Measurements from ENCODE around the gene NPR1.
"Not testable (repeated sequence)": the region's sequence is repeated elsewhere in the genome, so short reads cannot be mapped to it uniquely, and the experiment has no call there.

- TF ChIP-seq SUZ12 (IDR thresholded peaks at IDR 0.05); ARNT (IDR thresholded peaks at IDR 0.05); HDGF (IDR thresholded peaks at IDR 0.05; ENCODE audit: borderline replicate concordance); TARDBP (IDR thresholded peaks at IDR 0.05); LEF1 (IDR thresholded peaks at IDR 0.05; ENCODE audit: borderline replicate concordance); FOXM1 (IDR thresholded peaks at IDR 0.05; ENCODE audit: borderline replicate concordance); FOXK2 (IDR thresholded peaks at IDR 0.05); PKNOX1 (IDR thresholded peaks at IDR 0.05); FOXA1 (IDR thresholded peaks at IDR 0.05); BHLHE40 (IDR thresholded peaks at IDR 0.05; ENCODE audit: borderline replicate concordance); ELF4 (IDR thresholded peaks at IDR 0.05); SP1 (IDR thresholded peaks at IDR 0.05): not testable (repeated sequence)
Measured at GRCh38 chr1:153668672-153669071, 9.8 kb upstream of the NPR1 start.

Data from HEK293T (cell line).